ENCODE measurements around the gene ARHGEF28. TPM values are rescaled to one million over a fixed set of nuclear protein-coding genes. Genes with fewer than 3 reads are reported as not detected.

ARHGEF28 gene
- total RNA-seq, 2 experiments from 2014 or later: not detected

DNA sequence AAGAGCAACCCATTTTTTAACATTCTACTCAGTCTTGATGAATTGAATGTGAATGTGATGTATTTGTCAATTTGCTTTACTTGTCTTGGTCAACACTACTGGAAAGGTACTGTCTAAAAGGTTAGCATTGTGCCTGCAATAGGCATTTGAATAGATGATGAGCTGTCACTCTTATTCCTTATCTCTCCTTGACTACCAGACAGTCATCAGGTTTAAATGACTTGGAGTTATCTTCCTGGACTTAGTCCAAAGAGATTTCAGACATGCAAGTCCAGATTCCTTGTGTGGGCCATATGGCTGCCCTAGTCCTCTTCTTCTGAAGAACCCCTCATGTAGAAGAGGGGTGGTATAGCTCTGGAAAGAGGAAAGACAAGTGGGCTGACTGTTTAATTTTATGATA, 4.8 kb downstream of the ARHGEF28 start:
- ChIA-PET POLR2A (no interaction called here), CTCF (no interaction called here)
- Mint-ChIP-seq H3K27me3 (peaks cover 51% of the 10 kb centered on the region), H3K27ac (no peak overlapping the region), H3K4me1 (no peaks in the 10 kb centered on the region), H3K36me3 (ENCODE audit: low read depth) (no peaks in the 10 kb centered on the region), H3K4me3 (no peak overlapping the region), H3K9me3 (no peaks in the 10 kb centered on the region)
- DNase-seq: no peak

DNA sequence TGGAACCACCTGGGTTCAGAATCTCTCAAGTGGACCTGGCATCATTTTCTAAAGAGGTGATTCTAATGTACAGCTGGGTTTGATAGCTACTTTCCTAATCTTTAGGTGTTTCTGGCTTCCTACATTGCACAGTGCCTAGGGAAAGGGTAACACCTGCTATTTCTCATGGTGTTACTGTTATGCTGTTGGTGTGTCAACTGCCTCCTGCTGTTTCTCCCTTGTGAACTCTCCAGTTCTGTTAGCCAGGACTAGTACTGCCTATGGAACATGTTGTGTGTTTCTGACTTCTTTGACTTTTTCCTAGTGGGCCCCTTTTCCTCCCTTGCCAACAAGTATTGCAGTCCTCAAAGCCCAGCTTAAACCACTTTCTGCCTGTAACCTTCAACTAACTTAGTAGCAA, 5.5 kb downstream of the ARHGEF28 start:
- Mint-ChIP-seq H3K27me3 (peaks cover 52% of the 10 kb centered on the region), H3K4me3 (no peak overlapping the region), H3K9me3 (no peaks in the 10 kb centered on the region), H3K36me3 (ENCODE audit: low read depth) (no peaks in the 10 kb centered on the region), H3K4me1 (no peaks in the 10 kb centered on the region), H3K27ac (no peak overlapping the region)
- ChIA-PET POLR2A (no interaction called here), CTCF (no interaction called here)
- DNase-seq: no peak

DNA sequence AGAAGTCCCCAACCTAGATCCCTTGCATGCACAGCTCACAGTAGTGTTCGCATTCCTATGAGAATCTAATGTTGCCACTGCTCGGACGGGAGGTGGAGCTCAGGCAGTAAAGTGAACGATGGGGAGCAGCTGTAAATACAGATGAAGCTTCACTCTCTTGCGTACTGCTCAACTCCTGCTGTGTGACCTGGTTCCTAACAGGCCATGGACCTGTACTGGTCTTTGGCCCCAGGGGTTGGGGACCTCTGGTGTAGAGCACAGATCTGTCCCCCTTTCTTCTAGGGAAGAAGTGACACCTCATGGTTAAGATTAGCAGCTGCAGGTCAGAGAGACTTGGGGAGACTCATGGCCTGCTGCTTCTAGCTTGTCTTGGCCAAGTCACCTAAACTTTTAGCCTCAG, 7.1 kb downstream of the ARHGEF28 start:
- DNase-seq: no peak
- Mint-ChIP-seq H3K9me3 (no peaks in the 10 kb centered on the region), H3K27ac (no peak overlapping the region), H3K4me3 (no peak overlapping the region), H3K36me3 (ENCODE audit: low read depth) (no peaks in the 10 kb centered on the region), H3K4me1 (no peaks in the 10 kb centered on the region), H3K27me3 (peaks cover 45% of the 10 kb centered on the region)
- CTCF ChIA-PET: no interaction called here
- POLR2A ChIA-PET: interaction anchor here (0.6 kb wide), 1 partner anchor 1168 kb away, joined by 4 read pairs; no protein-coding TSS in a partner anchor

DNA sequence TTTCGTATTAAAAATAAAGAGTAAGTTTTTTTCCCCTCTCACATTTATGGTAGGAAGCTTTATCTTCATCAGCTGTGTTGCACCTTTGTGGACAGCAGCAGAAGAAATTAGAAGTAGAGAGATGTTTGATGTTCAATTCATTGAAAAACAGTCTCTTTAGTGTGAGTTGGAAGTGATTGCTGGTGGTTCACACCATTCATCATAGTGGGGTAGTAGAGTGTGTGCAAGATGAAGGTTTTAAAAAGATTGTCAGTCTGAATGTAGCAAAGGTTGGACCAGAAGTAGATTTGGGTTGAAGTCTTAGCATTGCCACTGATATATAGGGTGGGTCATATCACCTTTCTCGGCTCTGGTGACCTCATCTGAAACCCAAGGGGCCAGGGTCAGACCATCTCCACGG, 10.4 kb downstream of the ARHGEF28 start:
- no peaks in the 10 kb centered on the region for H3K36me3 Mint-ChIP-seq (ENCODE audit: low read depth)
- DNase-seq: no peak
- H3K27me3 Mint-ChIP-seq: peaks cover 42% of the 10 kb centered on the region
- H3K4me1 Mint-ChIP-seq: no peaks in the 10 kb centered on the region
- CTCF ChIA-PET: interaction anchor here (0.5 kb wide), 1 partner anchor 58 kb away, joined by 3 read pairs; no protein-coding TSS in a partner anchor
- POLR2A ChIA-PET: no interaction called here
- no peaks in the 10 kb centered on the region for H3K9me3 Mint-ChIP-seq
- H3K27ac Mint-ChIP-seq: no peak overlapping the region
- H3K4me3 Mint-ChIP-seq: no peak overlapping the region

DNA sequence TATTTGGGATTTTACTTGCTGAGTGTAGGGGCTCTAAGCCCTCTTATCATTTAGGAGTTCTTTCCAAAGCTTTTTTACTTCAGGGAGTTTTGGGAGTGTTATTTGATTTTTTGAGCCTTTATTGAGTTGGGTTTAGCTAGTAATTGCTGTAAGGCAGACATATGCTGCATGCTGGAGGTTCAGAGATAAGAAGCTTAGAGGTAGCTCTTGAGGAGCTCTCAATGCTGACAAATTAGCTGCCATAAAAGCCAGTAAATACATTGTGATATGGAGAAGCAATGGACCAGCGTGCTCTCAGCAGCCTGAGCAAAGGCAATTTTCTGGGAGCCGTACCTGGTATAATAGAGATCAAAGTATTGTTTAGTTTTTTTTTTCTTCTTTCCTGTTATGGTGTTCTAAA, 11.6 kb downstream of the ARHGEF28 start:
- CTCF ChIA-PET: interaction anchor here (0.6 kb wide), 1 partner anchor 213 kb away, joined by 3 read pairs; no protein-coding TSS in a partner anchor
- no peaks in the 10 kb centered on the region for H3K9me3 Mint-ChIP-seq
- H3K4me1 Mint-ChIP-seq: no peaks in the 10 kb centered on the region
- POLR2A ChIA-PET: no interaction called here
- peaks cover 44% of the 10 kb centered on the region for H3K27me3 Mint-ChIP-seq
- H3K27ac Mint-ChIP-seq: no peak overlapping the region
- DNase-seq: no peak
- no peaks in the 10 kb centered on the region for H3K36me3 Mint-ChIP-seq (ENCODE audit: low read depth)
- no peak overlapping the region for H3K4me3 Mint-ChIP-seq

DNA sequence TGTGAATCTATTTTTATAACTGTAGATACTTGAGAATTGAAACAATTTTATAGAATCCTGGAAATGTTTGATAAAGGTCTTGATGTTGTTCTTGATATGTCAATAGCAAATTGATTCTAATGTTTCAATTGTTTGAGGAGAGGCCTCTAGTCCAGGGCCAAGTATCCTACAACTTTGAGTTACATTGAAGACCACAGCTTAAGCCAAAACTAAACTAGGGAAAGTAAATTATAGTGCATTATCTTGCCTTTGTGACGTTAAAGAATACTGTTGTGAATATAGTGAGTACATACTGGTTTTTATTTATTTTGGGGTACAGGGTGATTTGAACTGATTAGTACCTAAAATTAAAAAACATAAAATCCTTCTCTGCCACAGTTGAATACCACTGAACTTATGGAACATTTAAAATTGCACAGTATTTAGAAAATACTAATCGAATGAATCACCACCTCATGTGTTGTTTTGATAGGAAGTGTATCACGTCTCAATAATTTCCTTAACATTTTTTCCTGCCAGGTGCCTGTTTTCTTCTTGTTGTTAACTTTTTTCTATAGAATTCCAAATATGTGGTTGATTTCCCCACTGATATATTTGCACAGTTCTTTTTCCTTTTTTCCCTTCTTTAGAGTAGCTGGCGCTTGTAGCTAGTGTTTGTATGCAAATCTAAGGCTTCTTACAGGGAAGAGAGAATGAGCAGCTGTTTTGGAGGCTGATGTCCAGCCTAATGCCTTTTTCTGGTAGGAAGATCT, 12.5 kb downstream of the ARHGEF28 start:
- H3K9me3 Mint-ChIP-seq: no peaks in the 10 kb centered on the region
- no peaks in the 10 kb centered on the region for H3K4me1 Mint-ChIP-seq
- ChIA-PET POLR2A (no interaction called here), CTCF (no interaction called here)
- H3K27ac Mint-ChIP-seq: no peak overlapping the region
- H3K27me3 Mint-ChIP-seq: peaks cover 41% of the 10 kb centered on the region
- H3K36me3 Mint-ChIP-seq (ENCODE audit: low read depth): no peaks in the 10 kb centered on the region
- DNase-seq: no peak
- no peak overlapping the region for H3K4me3 Mint-ChIP-seq

DNA sequence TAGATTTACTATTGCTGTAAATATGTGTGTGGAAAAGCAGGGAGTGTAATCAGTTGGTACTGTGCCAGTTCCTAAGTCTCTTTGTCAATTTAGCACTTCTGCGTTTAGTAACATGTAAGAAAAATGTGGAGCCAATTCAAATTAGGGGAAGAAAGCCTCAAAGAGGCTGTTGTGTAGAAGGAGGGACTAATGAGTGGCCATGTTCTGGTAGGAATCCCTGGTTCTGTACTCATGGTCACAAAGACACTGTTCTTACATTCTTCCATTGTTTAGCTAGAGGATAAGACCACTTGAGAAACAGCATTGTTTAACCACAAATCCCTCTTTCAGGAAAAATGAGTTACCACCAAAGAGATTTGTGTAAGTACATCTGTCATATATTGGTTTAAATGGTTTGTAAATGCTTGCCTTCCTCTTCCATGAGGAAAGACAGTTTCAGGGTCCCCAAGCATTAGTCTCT, 14.9 kb downstream of the ARHGEF28 start:
- ChIA-PET POLR2A (no interaction called here), CTCF (interaction anchor here (1.4 kb wide), 1 partner anchor 155 kb away, joined by 3 read pairs; no protein-coding TSS in a partner anchor)
- DNase-seq: no peak
- Mint-ChIP-seq H3K4me1 (no peaks in the 10 kb centered on the region), H3K27me3 (peaks cover 45% of the 10 kb centered on the region), H3K4me3 (no peak overlapping the region), H3K36me3 (ENCODE audit: low read depth) (no peaks in the 10 kb centered on the region), H3K9me3 (no peaks in the 10 kb centered on the region), H3K27ac (no peak overlapping the region)

DNA sequence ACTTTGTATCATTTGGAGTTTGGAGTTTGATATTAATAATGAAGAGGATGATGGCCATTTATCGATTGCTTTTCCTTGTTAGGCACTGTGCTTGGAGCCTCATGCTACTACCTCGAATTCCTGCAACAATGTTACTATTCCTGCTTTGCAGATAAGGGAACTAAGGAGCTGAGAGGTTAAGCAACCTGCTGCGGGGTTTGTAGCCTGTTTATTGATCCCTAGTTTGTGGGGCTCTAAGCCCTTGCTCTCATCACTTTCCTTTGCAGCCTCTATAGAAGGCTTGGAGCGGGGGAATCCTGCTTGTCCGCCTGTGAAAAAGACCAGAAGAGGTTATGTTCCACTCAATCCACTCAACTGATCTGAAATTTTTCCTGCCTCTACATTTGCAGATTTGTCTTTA, 15.8 kb downstream of the ARHGEF28 start:
- DNase-seq: no peak
- Mint-ChIP-seq H3K36me3 (ENCODE audit: low read depth) (no peaks in the 10 kb centered on the region), H3K9me3 (no peaks in the 10 kb centered on the region), H3K27ac (no peak overlapping the region), H3K27me3 (peaks cover 45% of the 10 kb centered on the region), H3K4me3 (no peak overlapping the region), H3K4me1 (no peaks in the 10 kb centered on the region)
- ChIA-PET POLR2A (no interaction called here), CTCF (no interaction called here)

DNA sequence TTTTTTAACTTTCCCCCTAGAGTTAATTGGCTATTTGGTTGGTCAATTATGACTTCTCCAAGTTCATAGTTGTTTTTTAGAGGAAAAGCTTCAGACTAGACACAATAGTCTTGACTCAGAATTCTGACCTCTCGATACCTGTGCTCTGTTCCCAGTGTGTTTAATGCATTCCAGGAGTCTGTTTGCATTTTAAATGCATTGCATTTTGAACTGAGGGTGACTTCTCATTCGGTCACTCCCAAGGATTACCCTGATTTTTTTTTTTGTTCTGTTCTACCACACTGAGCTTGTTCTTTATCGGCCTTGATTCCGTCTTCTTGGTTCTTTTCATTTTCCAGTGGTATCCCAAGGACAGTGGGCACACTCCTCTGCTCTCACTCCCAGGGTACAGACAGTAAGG, 16.3 kb downstream of the ARHGEF28 start:
- CTCF ChIA-PET: no interaction called here
- Mint-ChIP-seq H3K9me3 (no peaks in the 10 kb centered on the region), H3K36me3 (ENCODE audit: low read depth) (no peaks in the 10 kb centered on the region), H3K27ac (no peak overlapping the region), H3K27me3 (peaks cover 43% of the 10 kb centered on the region), H3K4me1 (no peaks in the 10 kb centered on the region), H3K4me3 (no peak overlapping the region)
- POLR2A ChIA-PET: no interaction called here
- no peak for DNase-seq

DNA sequence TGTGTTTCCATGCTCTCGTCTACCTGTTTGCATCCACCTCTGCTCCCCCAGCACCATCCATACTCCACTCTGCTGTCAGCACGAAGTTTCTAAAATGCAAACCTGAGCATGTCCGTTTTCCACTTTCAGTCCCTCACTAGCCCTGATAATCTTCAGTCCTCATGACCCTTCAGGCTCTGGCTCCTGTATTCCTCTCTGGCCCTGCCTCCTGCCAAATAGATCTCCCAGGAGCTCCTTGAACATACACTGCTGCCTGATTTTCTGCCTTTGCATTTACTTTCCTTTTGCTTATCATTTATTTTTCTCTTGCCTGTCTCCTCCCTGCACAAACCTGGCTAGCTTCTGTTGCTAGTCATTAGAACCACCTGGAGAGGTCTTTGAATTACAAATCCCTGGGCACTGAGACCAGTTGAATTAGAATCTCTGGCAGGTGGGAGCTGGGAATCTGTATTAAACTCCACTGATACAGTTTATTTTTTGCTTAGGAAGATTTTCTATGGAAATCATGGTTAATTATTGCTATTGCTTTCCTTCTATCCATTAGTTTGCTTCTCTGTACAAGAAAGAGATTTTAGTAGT, 18.5 kb downstream of the ARHGEF28 start:
- Mint-ChIP-seq H3K27me3 (peaks cover 38% of the 10 kb centered on the region), H3K27ac (no peak overlapping the region), H3K36me3 (ENCODE audit: low read depth) (no peaks in the 10 kb centered on the region), H3K9me3 (no peaks in the 10 kb centered on the region), H3K4me3 (no peak overlapping the region), H3K4me1 (no peaks in the 10 kb centered on the region)
- DNase-seq: no peak
- CTCF ChIA-PET: interaction anchor here (0.6 kb wide), 1 partner anchor 150 kb away, joined by 3 read pairs; no protein-coding TSS in a partner anchor
- POLR2A ChIA-PET: no interaction called here

DNA sequence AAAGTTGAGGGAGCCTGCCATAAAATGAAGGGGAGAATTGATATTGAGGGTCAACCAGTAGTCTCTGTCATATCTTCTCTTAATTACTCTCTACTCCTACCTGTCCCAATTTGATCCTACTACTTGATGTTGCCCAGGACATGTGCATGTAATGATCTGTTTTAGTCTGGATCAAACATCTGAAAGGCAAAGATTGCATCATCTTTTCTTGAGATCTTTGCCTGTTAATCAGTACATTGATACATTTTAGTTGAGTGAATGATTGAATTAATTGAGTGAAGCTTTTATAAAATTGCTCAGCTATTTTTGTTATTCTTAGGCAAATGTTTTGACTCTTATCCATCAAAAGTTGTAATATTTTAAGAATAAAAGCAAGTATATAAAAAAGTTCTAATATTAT, 21.7 kb downstream of the ARHGEF28 start:
- no peak overlapping the region for H3K27ac Mint-ChIP-seq
- no peak overlapping the region for H3K4me3 Mint-ChIP-seq
- ChIA-PET POLR2A (no interaction called here), CTCF (no interaction called here)
- H3K4me1 Mint-ChIP-seq: no peaks in the 10 kb centered on the region
- DNase-seq: no peak
- no peaks in the 10 kb centered on the region for H3K36me3 Mint-ChIP-seq (ENCODE audit: low read depth)
- H3K9me3 Mint-ChIP-seq: no peaks in the 10 kb centered on the region
- peaks cover 21% of the 10 kb centered on the region for H3K27me3 Mint-ChIP-seq

DNA sequence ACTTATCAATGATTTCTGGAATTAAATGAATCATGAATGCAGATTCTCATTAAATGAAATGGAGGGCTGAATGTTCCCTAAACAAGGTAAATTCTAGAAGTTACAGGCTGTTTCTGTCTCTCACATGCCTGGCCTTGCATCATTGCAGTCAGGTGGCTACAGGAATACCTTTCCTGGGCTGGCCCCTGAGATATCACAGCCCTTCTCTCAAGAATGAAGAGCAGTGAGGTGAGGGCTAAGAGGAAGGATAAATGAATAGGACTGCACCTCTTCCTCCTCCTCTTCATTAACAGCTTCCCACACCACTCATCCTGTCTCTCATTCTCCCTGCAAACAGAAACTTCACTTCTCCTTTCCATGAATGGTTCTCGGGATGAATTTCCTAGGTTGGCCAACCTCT, 22.5 kb downstream of the ARHGEF28 start:
- H3K4me1 Mint-ChIP-seq: no peaks in the 10 kb centered on the region
- H3K27me3 Mint-ChIP-seq: peaks cover 21% of the 10 kb centered on the region
- DNase-seq: no peak
- no peaks in the 10 kb centered on the region for H3K36me3 Mint-ChIP-seq (ENCODE audit: low read depth)
- no peaks in the 10 kb centered on the region for H3K9me3 Mint-ChIP-seq
- no peak overlapping the region for H3K27ac Mint-ChIP-seq
- POLR2A ChIA-PET: no interaction called here
- CTCF ChIA-PET: no interaction called here
- H3K4me3 Mint-ChIP-seq: no peak overlapping the region

DNA sequence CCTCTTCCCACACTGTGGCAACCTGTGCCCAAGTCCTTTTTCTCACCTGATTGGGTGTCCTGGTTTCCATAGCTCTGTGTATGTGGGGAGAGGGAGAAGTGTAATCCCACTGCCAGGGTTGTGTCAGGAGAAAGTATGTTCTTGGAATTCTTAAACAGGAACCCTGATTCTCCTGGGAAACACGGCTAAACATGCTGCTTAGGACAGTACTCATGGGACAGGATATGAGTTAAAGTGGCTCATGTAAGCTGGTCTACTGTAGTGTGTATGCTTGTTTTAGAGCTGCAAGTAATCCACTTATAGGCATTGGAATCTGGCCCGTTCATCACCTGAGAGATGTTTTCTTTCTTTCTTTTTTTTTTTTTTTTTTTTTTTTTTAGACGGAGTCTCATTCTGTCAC, 23.9 kb downstream of the ARHGEF28 start:
- no peak for DNase-seq
- H3K27me3 Mint-ChIP-seq: peaks cover 15% of the 10 kb centered on the region
- H3K4me3 Mint-ChIP-seq: no peak overlapping the region
- H3K27ac Mint-ChIP-seq: no peak overlapping the region
- POLR2A ChIA-PET: no interaction called here
- no peaks in the 10 kb centered on the region for H3K36me3 Mint-ChIP-seq (ENCODE audit: low read depth)
- no peaks in the 10 kb centered on the region for H3K9me3 Mint-ChIP-seq
- H3K4me1 Mint-ChIP-seq: no peaks in the 10 kb centered on the region
- CTCF ChIA-PET: no interaction called here

DNA sequence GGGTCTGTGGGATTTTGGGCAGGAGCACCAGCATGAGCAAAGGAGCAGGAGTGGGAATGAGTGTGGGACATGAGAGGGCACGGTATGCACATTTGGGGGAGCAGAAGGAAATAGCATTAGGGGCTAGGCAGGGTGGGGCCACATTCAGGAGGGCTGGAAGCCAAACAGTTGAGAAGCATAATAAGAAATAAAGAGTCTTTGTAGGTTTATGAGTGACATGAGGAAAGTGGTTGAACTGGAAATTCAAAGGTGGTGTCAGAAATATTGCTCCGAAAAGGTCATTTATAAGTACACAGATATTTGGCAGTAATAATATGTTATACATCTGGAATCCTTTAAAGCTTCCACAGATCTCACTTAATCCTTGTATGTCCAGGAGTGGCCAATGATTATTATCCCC, 26.4 kb downstream of the ARHGEF28 start:
- no peak overlapping the region for H3K4me3 Mint-ChIP-seq
- H3K36me3 Mint-ChIP-seq (ENCODE audit: low read depth): no peaks in the 10 kb centered on the region
- POLR2A ChIA-PET: no interaction called here

More for the DNA sequence above, 26.4 kb downstream of the ARHGEF28 start:
- CTCF ChIA-PET: no interaction called here
- DNase-seq: no peak
- Mint-ChIP-seq H3K9me3 (no peaks in the 10 kb centered on the region), H3K27me3 (peaks cover 7% of the 10 kb centered on the region), H3K4me1 (no peaks in the 10 kb centered on the region), H3K27ac (no peak overlapping the region)

Data from activated CD4-positive, alpha-beta T cell treated with anti-CD3 and anti-CD28 coated beads, Interleukin-2, amount 10 ng/mL, durations not matched to agents 7 days and 5 days (primary cell).